Measurements from ENCODE around the gene ANKRD6.

DNA sequence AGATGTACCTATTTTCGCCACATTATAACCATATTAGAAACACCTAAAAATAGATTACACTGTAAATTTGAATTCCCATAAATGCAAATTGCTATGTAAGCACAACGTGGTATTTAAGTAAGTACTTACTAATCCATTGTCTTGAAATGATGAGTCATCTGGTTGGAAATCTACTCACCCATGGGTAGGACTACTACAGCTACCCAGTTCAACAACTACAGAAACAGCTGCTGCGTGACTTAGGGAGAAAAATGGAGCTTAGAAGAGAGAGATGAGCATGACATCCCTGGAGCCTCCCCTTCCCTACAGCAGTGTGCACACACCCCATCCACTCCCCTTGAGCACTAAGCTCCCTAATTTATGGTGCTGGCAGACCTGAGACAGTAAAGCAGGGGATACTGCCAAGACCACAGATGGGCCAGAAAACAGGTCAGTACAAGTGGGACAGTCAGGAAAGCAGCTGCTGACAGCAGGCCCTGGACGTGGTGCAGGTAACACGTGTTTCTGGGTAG is 47.7 kb upstream of the ANKRD6 start:
- TF ChIP-seq CTCF (IDR thresholded peaks at IDR 0.05) = no peak
- no peak for TF ChIP-seq EZH2 (IDR thresholded peaks at IDR 0.05; ENCODE audit: borderline replicate concordance, insufficient read depth, low read depth, low read length, poor library complexity, severe bottlenecking)

Data from B cell (primary cell).